Mesothelial cell of epicardium (in vitro differentiated cells): ENCODE measurements around the gene TSHZ2. TPM values are rescaled to one million over a fixed set of nuclear protein-coding genes. Genes with fewer than 3 reads are reported as not detected.
"Not testable (repeated sequence)": the region's sequence is repeated elsewhere in the genome, so short reads cannot be mapped to it uniquely, and the experiment has no call there.

Source experiments
- DNase-seq, 2 experiments: peaks; one replicate each; pipeline ENCODE4 v3.0.0; 2021; ENCODE audit warnings: low spot score in 2 of 2; ENCODE audit not compliant: unreplicated experiment in 2 of 2
- H3K27ac Mint-ChIP-seq: 2 replicates; pipeline ENCODE4 v1.8.0; 2021; ENCODE audit warnings: mixed read lengths
- H3K27me3 Mint-ChIP-seq: 2 replicates; pipeline ENCODE4 v1.8.0; 2021; ENCODE audit warnings: low read depth, mixed read lengths
- H3K36me3 Mint-ChIP-seq: 2 replicates; pipeline ENCODE4 v1.8.0; 2021; ENCODE audit warnings: mixed read lengths
- H3K4me1 Mint-ChIP-seq: 2 replicates; pipeline ENCODE4 v1.8.0; 2021; ENCODE audit warnings: mixed read lengths
- H3K4me3 Mint-ChIP-seq: 2 replicates; pipeline ENCODE4 v1.8.0; 2021; ENCODE audit warnings: mild to moderate bottlenecking, moderate library complexity, mixed read lengths
- H3K9me3 Mint-ChIP-seq: 2 replicates; pipeline ENCODE4 v1.8.0; 2021; ENCODE audit warnings: mixed read lengths
- CTCF ChIP-seq: fragments of 200-600 bp; sonication (generic); IDR thresholded peaks from one replicate; pipeline ENCODE4 v1.5.0; 2021; ENCODE audit warnings: antibody characterized with exemption; ENCODE audit not compliant: unreplicated experiment
- total RNA-seq: library from RNA; stranded (reverse); gene quantifications from 3 replicates; pipeline ENCODE4 v1.2.1, GENCODE V29; 2021

Gene TSHZ2
- total RNA-seq, 1 donor from 2014 or later = 28.8 TPM

GRCh38 chr20:53319200-53319599, 347.0 kb downstream of the TSHZ2 start:
- H3K27ac Mint-ChIP-seq = no peak overlapping the region
- peaks cover 4% of the 10 kb centered on the region for H3K4me1 Mint-ChIP-seq
- no peak for DNase-seq
- peaks cover 2% of the 10 kb centered on the region for H3K36me3 Mint-ChIP-seq
- no peak for TF ChIP-seq CTCF
- no peaks in the 10 kb centered on the region for H3K27me3 Mint-ChIP-seq
- no peak overlapping the region for H3K4me3 Mint-ChIP-seq
- peaks cover 8% of the 10 kb centered on the region for H3K9me3 Mint-ChIP-seq

- Mint-ChIP-seq H3K9me3 (peaks cover 8% of the 10 kb centered on the region), H3K4me1 (peaks cover 4% of the 10 kb centered on the region), H3K4me3 (no peak overlapping the region), H3K27me3 (no peaks in the 10 kb centered on the region), H3K27ac (no peak overlapping the region), H3K36me3 (peaks cover 6% of the 10 kb centered on the region)
- DNase-seq = no peak
- no peak for TF ChIP-seq CTCF
Measured at GRCh38 chr20:53319716-53320115, 347.6 kb downstream of the TSHZ2 start.

DNA sequence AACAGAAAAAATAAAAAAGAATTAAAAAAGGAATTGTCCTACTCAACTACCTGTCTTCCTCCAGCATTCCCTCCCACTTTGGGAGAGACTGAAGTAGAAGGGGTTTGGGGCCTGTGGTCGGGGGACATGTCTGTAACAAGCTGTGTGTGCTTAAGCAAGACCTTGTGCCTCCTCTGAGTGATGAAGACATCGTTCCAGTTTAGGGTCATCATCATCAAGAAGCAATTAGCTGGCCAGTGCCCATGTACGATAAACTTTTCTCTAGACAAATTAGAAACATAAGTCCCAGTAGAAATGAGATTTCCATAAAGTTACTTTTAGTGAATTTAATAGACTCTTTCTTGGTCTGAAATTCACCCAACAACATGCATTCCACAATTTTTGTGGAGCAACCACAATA, 348.5 kb downstream of the TSHZ2 start:
- peaks cover 11% of the 10 kb centered on the region for H3K36me3 Mint-ChIP-seq
- no peak for TF ChIP-seq CTCF
- no peak overlapping the region for H3K4me3 Mint-ChIP-seq
- H3K4me1 Mint-ChIP-seq = no peaks in the 10 kb centered on the region
- H3K9me3 Mint-ChIP-seq = peaks cover 11% of the 10 kb centered on the region
- no peak for DNase-seq
- no peak overlapping the region for H3K27ac Mint-ChIP-seq
- H3K27me3 Mint-ChIP-seq = no peaks in the 10 kb centered on the region

- H3K4me3 Mint-ChIP-seq = no peak overlapping the region
Measured at GRCh38 chr20:53321596-53321995, 349.4 kb downstream of the TSHZ2 start.

DNA sequence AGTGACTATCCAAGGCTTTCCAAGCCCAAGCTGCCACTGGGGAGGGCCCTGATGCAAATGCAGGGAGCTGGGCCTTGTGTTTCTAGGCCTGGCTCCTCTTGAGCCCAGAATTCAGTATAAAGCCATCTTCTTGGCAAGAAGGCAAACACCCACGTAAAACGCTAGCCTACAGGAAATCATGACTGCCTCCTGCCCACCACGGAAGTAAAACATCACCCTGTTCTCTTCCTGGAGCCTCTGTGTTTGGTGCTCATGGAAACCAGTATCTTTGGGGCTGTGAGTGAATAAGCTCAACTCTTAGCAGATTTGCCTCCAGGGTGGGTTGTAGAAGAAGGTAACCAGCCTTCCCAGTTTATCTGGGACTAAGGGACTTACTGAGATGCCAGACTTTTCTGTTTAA, 350.5 kb downstream of the TSHZ2 start:
- peaks cover 19% of the 10 kb centered on the region for H3K9me3 Mint-ChIP-seq
- DNase-seq = no peak
- H3K27ac Mint-ChIP-seq = no peak overlapping the region
- no peak for TF ChIP-seq CTCF
- no peaks in the 10 kb centered on the region for H3K4me1 Mint-ChIP-seq
- H3K27me3 Mint-ChIP-seq = no peaks in the 10 kb centered on the region
- no peak overlapping the region for H3K4me3 Mint-ChIP-seq
- H3K36me3 Mint-ChIP-seq = peaks cover 11% of the 10 kb centered on the region

More at GRCh38 chr20:53321596-53321995, 349.4 kb downstream of the TSHZ2 start:
- Mint-ChIP-seq H3K27ac (no peak overlapping the region), H3K4me1 (no peaks in the 10 kb centered on the region), H3K9me3 (peaks cover 12% of the 10 kb centered on the region), H3K36me3 (peaks cover 11% of the 10 kb centered on the region), H3K27me3 (no peaks in the 10 kb centered on the region)
- no peak for TF ChIP-seq CTCF
- no peak for DNase-seq

GRCh38 chr20:53323460-53323859, 351.3 kb downstream of the TSHZ2 start:
- peaks cover 16% of the 10 kb centered on the region for H3K9me3 Mint-ChIP-seq
- DNase-seq, H3K36me3 Mint-ChIP-seq, H3K4me1 Mint-ChIP-seq, H3K27me3 Mint-ChIP-seq, H3K4me3 Mint-ChIP-seq, H3K27ac Mint-ChIP-seq: not testable (repeated sequence)
